Stimulated activated CD8-positive, alpha-beta memory T cell treated with anti-CD3 and anti-CD28 coated beads, Interleukin-2, amount 100 ng/mL, for 48 hours (primary cell): ENCODE results near the gene QKI.
"Not testable (repeated sequence)": the region's sequence is repeated elsewhere in the genome, so short reads cannot be mapped to it uniquely, and the experiment has no call there.

ENCODE experiments used
- DNase-seq, 2 donors: peaks; one replicate each; pipeline ENCODE4 v3.0.0-alpha.2; 2020; ENCODE audit warnings: low read depth in 2 of 2

QKI gene

DNA sequence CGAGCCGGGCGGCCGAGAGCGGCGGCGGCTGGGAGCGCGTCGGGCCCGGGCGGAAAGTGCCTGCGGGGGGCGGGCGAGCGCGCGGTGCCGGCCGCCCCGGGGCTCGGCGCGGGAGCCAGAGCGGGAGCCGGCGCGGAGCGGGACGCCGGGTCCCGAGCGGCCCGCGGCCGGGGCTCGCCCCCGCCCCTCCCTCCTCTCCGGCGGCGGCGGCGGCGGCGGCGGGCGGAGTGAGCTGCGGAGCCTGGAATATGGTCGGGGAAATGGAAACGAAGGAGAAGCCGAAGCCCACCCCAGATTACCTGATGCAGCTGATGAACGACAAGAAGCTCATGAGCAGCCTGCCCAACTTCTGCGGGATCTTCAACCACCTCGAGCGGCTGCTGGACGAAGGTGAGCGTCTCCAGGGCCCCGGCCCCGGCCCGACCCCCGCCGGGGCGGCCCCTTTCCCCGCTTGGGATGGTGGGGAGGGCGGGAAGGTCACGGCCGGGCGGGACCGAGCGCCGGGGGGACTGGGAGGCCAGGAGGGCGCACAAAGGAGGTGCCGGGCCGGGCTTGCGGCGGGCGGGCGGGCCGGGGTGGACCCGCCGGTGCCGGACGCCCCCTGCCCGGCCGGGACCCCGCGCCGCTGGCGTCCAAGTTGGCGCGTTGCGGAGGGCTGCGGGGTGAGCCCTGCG, 565 bp downstream of the QKI start:
- DNase-seq: no peak

DNA sequence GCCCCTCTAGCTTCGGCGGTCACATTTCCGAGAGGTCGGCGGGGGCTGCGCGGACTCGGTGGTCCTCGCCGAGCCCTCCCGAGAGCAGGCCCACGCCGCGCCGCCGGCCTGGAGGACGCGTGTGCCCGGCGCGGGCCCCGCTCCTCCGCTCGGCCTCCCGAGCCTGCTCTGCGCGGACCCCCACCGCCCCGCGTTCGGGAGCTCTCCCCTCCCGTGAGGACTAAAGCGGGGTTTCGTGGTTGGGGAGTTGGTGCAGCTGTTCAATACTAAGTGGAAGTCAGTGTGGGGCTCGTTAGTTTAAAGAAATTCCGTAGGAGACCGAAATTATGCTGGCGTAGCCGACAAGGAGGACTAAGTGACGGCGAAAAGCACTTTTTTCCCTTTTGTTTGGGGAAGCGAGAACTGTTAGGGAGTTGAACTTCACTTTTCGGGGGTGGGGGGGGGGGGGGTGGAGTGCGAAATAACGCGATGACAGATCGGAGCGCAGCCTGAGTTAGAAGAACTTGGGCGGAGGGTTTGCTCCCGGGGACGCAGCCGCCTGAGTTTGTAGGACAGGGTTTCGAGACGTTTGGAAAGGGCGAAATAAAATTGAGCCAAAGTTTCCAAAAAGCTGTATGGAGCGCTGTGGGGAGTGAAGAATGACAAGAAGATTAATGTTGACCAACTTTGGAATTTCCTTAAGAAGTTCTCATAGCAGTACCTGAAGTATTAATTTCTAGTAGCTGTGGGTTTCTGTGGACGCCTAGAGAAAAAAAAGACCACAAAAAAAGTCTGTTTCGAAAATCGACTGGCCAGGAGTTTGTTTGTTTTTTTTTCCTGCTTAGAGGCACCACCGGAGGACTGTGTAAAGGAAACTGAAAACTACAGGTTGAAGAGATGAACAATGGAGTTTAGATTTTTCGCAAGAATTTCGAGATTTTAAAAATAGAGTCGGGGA, 1.4 kb downstream of the QKI start:
- no peak for DNase-seq

DNA sequence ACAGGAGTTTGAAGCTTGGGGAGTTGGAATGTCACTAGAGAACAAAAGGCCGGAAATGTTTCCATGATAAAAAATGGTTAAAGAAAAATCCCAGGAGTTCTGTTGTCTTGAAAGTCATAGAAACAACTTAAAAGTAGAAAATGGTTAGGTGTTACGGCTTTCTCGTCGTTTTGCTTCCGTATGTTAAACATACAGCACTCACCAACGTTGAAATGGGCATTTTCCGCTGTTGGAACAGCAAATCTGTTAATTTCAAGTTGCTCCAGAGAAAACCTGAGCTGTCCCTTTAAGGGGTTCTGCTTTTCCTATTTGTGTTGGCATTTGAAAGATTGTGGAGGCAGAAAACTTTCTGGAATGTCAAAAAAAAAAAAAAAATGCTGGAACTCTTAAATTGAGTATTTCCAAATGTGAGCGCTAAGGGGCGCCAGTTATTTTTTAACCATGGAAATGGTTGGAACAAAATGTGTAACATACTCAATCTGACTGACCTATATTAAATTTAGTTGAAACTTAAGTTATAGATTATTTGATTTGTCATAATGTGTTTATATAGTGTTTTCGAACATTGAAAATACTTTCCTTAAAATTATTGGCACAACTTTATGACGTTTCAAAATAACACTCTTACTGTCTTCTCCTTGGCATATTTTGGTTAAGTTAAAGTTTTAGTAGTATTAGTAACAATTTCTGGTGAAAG, 2.2 kb downstream of the QKI start:
- DNase-seq: no peak

DNA sequence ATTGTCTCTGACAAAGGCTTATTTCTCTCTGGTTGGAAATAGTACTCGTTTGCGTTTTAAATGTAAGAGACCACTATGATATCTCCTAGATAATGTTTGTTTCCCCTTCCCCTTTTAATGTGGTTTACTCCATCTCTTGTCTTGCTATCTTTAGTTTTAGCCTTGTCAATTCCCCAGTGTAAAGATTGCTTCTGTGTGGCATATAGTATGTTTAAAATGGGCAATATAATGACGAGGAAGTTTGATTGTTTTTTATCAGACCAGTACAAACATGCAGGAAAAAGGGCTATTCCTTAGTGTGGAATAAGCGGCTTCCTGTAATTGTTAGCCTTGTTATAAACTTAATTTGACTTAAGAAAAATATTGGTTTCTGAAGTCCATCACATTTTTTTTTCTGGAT, 3.1 kb downstream of the QKI start:
- DNase-seq: no peak

DNA sequence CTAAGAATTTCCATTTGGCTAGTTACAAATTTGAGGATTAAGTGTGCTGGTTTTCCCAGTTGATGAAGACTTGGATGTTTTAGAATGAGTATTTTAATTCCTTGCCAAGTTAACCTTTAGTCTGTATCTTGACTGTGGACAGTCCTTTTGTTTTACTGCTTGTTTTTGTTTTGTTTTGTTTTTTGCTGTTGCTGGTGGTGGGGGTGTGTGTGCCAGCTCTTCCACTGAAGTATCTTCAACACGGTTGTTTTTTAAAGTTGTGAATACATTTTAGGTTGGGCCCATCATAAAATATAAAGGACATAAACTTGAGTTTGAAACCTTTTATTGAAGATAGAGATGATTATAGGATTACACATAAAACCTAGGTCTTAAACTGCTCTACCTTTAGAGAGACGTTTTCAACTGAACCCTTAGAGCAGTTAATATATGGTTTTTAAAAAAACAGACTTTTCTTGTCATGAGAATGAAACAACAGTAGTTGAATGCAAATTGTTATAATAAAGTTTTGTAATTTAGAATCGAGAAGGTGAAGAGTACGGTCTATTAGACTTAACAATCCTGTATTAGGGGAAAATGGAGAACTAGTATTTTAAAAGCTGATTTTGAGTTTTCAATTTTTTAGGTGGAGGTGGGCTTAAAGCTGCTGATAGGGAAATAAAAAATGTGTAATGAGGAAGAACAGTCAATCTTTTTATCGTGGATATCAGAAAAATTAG, 4.0 kb downstream of the QKI start:
- no peak for DNase-seq

DNA sequence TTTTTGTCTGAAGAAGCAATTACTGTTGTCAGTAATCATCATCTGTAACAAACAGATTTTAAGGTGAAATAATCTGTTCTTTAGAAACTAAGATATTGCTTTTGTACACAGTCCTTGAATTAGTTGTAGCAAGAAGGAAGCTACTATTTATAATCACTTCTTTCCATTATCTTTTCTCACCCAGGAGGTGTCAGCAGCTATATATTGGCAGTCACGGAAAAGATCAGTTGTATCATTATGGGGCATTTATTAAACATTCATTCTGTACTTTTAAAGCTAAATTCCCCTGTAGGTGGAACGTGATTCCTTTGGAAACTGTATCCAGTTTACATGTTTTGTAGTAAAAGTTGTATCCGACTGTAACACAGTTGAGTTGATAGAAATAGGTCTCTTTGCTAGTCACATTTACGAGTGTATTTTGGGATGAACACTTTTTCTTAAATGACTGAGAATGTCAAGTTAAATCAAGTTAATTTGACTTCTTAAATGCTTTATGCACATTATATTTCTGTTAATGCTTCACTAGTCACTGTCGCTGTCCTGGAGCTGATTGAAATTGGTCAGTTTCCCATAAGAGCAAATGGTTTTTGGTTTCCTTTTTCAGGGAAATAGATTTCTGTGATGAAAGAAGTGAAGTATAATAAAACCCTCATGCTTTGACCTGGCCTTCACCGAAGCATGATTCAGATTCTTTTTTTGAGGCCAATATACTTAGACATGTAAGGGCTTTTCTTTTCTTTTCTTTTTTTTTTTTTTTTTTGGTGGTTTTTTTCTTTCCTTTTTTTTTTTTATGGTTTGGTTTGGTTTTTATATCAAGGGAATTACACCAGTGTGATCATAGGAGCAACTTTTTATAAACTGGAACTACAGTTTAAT, 5.1 kb downstream of the QKI start:
- no peak for DNase-seq

DNA sequence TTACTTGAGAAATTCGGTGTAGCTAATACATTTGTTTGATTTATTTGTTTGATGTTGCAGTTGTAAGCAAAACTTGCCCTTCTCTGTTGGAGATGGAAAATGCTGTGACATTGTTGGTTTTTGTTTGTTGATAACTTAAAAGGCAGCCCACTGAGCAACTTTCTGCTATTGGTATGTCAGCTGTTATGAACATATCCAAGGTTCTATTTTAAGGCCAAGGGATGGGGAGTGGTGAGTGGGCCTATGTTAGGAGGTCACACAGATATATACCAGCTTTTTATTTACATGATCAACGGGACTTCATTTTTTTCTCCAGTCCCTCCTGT, 5.7 kb downstream of the QKI start:
- DNase-seq: no peak

DNA sequence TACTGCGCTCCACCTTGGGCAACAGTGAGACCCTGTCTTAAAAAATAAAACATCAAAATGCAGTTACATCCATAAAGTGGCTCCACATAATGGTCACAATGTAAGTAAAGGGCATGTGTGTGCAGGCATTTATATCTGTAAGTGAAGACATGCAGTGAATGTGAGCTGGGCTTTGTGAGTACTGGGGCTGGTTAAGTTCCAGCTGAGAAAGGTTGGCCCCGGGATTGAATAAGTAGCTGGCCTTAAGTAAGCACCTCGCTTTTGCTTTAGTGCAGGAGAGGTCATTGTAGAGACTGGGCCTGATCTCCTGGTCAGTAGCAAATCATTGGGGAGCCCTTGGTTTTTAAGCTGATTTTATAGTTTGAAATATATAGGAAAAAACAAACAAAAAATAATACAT, 8.0 kb downstream of the QKI start:
- no peak for DNase-seq

DNA sequence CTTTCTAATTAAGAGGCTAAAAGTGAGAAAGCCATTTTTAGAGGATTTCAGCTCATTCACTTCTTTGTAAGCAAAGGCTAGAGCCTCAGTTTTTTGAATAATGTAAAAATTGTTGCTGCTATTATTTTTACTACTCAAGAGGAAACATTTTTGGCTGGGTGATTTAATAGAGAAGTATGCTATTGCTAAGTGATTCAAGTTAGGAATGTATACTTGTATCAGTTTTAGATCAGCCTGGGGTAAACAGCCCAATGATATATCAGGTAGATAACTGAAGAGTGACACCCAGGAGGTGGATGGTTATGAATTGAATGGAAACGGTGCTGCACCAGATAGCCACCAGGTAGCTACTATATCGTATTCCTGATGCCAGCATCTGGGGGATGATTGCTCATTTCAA, 9.2 kb downstream of the QKI start:
- DNase-seq: no peak

DNA sequence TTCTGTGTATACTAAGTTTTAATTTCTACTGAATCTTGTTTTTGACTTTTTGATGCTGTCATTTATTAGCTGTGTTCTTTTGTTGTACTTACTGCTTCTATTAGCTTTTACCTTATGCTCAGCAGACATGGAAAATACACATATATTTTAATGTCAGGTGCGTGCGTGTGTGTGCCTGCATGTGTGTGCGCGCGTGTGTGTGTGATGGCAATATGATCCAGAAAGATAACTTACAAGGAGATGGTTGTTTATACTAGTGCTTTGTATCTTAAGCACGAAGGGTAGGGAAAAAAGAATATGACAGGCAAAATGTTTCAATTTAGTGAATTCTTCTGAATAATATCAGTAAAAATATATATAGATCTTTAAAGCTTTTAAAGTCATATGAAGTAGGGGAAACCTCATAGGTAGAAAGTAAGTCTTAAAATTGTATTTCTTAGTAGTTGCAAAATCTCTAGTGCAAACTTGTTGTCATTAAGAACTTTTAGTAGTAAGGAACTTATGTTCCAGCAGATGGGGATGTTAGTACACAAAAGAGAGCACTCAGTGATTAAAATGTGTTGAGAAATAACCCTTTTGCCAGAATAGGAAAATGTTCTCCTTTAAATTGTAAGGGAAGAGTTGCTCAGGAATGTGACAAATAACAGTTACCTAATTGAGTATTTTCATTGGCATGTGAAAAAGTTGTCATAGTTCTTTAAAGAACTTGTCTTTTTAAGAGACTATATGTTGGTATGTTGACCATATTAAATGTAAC, 13.2 kb downstream of the QKI start:
- DNase-seq: no peak

DNA sequence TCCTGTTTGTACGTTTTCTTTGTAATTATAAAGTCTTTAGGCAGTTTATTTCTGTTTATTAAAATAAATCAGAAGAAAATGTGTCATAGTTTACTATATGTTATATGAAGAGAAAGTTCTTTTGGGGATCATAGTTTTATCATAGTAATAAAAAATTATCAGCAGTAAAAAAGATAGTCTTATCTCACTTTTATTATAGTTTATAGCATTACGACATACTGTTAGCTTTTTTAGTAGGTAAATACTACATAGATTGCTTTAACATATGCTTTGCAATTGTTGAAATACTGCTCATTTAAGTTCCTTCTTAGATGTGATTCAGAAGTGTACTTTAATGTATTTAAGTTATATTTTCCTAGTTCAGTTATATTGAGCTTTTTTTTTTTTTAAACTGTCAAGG, 13.9 kb downstream of the QKI start:
- no peak for DNase-seq

DNA sequence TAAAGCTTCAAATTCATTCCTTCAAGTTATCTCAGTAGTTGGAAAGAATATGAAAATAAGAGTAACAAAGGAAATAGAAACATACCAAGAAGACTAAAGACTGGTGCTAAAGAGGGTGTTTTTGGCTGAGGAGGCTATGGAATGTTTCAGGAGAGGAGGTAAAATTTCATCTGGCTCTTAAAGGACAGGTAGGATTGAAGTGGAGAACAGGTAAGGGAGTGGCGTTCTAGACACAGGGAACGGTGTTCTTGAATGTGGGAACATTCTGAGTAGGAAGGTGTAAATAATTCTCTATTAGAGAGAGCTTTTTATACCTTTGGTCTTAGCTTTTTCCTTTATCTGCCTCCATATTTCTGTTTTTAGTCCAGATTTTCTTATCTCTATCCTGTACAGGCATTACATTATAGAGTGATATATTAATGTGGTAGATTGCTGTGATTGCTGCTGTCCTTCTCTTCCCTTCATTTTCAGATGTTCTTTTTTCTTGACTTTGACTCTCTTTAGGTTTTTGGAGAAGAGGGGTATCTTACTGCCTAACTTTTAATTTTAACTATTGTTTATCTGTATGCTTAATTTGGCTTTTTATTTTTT, 15.4 kb downstream of the QKI start:
- no peak for DNase-seq

DNA sequence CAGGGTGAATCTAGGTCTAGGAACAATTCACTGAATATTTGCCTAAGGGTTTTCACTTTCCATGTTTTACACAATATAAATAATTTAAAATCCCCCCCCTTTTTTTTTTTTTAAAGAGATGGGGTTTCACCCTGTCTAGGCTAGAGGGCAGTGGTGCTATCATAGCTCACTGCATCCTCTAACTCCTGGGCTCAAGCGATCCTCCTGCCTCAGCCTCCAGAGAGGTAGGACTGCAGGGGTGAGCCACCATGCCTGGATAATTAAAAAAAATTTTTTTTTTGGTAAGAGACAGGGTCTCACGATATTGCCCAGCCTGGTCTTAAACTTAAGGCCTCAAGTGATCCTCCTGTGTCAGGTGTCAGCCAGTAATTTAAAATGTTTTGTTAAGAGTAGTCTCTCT, 17.8 kb downstream of the QKI start:
- DNase-seq: no peak

DNA sequence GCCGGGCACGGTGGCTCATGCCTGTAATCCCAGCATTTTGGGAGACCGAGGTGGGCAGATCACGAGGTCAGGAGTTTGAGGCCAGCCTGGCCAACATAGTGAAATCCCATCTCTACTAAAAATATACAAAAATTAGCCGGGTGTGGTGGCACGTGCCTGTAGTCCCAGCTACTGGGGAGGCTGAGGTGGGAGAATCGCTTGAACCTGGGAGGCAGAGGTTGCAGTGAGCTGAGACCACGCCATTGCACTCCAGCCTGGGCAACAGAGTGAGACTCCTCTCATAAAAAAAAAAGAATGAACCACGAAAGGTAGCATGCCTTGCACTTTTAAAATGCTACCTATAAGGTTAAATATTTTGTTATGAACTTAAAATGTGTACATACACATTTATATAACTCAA, 19.0 kb downstream of the QKI start:
- DNase-seq: not testable (repeated sequence)

DNA sequence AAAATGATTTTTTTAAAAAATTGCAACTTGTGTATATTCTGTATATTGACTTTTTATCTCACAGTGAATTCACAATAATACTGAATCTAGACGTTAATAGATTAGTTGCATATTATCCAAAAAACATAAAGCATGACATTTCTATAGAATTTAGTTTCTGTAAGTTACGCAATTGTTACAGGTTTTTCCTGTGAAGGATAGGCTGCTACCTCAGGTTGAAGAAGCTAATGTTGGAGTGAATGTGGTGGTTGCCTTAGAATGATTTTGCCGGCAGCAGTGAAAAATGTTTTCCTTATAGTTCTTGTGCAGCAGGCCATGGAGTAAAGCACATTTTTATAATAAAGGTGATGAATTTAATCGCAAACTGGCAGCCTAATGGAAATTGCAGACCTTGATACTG, 20.5 kb downstream of the QKI start:
- DNase-seq: no peak

DNA sequence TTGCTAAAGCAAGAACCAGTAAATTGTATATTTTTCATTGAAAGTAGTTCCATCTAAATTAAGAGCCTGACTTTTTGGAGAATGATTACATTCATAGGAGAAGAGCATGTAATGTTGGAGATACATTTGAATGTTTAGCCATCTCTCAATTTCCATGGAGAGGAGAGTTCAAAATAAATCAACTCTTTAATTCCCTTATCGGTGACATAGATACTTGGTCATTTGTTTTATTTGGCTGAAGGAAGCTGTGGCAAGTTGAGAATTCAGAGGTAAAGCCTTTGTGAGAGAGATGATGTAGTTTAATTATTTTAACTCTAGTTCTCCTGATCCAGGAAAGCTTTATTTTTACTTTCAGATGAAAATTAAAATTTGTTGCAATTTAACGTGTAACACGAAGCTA, 22.3 kb downstream of the QKI start:
- no peak for DNase-seq

DNA sequence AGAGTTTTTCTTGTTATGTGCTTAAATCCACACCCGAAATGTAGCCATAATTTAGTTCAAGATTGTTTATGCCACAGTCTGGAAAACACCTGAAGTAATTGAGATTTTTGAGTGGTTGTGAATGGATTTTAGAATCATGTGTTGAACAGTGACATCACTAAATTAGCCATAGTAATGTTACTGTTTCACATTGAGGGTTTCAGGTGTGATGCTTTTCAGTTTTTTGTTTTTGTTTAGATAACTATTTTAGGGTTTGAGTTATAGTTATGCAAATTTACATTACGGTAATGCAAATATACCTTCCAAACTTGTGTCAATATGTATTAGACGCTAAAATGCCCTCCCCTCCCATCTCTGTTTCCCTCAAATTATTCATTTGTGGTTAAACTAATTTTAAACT, 22.9 kb downstream of the QKI start:
- no peak for DNase-seq

DNA sequence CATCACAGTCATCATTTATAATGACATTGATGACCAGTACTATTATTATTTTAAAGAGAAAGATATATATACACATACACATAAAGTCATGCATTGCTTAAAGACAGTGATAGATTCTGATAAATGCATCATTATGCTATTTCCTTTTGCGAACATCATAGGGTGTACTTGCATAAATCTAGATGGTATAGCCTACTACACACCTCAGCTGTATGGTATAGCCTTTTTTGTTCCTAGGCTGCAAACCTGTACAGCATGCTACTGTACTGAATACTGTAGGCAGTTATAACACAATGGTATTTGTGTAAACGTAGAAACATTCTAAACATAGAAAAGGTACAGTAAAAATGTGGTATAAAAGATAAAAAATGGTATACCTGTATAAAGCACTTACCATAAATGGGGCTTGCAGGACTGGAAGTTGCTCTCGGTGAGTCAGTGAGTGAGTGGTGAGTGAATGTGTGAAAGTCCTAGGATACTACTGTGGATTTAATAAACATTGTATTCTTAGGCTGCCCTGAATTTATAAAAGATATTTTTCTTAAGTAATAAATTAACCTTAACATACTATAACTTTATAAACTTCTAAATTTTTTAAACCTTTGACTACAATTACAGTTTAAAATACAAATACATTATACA, 23.9 kb downstream of the QKI start:
- DNase-seq: no peak

DNA sequence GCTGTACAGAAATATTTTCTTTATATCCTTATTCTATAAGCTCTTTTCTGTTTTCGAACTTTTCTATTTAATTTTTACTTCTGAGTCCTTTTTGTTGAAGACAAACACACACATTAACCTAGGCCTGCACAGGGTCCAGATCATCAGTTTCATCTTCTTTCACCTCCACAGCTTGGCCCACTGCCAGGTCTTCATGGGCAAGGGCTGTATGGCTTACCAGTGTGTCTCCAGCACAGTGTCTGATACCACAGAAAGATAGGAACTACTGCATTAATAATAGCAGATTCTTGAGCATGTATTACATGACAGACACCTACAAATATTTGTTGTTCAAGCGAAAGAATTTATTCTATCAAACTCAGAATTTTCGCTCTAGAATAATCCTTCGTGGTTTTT, 24.4 kb downstream of the QKI start:
- DNase-seq: no peak

DNA sequence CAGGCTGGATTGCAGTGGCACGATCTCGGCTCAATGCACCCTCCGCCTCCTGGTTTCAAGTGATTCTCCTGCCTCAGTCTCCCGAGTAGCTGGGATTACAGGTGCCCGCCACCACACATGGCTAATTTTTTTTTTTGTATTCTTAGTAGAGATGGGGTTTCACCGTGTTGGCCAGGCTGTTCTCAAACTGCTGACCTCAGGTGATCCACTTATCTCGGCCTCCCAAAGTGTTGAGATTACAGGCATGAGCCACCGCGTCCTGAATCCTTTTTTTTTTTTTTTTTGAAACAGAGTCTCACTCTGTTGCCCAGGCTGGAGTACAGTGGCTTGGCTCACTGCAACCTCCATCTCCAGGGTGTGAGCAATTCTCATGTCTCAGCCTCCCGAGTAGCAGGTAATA, 24.9 kb downstream of the QKI start:
- DNase-seq: not testable (repeated sequence)
